ENCODE results near the gene VPS54.

GRCh38 chr2:64040161-64040560 is 20.9 kb upstream of the VPS54 start:
- TF ChIP-seq SUZ12 (IDR thresholded peaks at IDR 0.05; ENCODE audit: extremely low read depth, insufficient read depth, insufficient read length) (no peak), ZNF274 (IDR thresholded peaks at IDR 0.05; ENCODE audit: low read depth, low read length) (no peak), YY1 (IDR thresholded peaks at IDR 0.05; ENCODE audit: insufficient read depth, insufficient read length) (no peak)
